GM21825 (cell line): ENCODE data around the gene DENND1A.
"Not testable (repeated sequence)": the region's sequence is repeated elsewhere in the genome, so short reads cannot be mapped to it uniquely, and the experiment has no call there.

Experiments used
- ATAC-seq: cut with Tn5 transposase; IDR thresholded peaks from one replicate; pipeline ENCODE4 v1.9.1; 2021; ENCODE audit warnings: mild to moderate bottlenecking, moderate library complexity; ENCODE audit not compliant: unreplicated experiment

DENND1A gene

DNA sequence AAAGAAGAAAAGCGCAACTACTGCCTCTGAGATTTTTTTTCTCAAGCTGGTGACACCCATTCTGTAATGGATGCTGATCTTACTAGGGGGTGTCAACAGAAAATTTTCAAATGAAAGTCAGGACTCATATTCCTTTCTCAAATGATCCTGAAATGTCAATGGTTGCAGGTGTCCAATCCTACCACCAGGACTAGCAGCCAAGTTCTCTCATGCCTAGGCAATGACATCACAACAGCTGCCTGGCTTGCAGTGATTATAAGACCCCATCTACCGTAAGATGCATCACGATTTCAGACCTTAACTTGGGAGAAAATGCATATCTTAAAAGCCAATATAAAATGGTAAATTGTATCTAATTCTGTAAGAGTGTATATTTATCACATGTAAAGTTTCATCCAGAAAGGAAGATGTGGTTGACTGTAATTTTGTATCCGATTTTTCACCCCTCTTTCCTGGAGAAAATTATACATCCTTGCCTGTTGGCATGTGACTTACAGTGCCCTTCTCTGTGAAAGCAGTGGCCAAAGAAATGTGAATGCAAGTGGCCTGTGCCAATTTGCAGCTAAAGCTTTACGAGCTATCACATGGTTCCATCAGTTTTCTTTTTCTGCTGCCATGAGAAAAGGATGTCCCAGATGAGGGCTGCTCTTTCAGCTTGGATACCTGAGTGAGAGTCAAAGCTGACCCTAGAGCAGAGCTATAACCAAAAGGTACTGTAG, 104.4 kb downstream of the DENND1A start:
- ATAC-seq = no peak

DNA sequence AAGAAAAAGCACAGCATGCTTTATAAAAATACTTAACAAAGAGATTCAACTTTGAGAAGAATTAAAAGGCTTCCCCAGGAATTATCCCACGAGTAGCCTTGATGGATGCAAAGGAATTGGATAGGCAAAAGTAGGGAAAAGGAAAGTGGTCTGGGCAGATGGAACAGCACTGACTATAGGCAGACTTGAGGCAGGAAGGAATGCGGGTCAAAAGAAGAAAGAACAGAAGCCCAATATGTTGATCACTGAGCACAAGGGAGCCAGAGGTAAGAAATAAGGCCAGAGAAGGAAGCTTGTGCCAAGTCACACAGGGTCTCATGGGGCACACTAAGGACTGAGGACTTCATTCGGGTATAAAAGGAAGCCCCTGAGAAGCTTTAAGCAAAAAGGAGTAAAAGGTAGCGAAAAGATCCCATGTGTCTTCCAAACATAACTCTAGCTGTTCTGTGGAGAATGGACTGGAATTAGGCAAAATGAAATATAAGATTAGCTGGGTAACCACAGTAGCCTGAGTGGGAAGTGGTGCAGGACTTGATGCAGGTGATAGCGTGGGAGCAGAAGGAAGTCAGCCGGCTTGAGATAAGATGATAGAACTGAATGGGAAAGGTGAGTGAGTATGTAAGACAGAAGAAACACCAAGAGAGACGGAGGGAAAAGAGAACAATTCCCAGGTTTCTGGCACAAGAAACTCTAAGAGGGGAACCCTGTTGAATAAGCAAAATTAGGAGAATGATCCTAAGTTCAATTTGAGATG, 106.6 kb downstream of the DENND1A start:
- ATAC-seq = no peak

DNA sequence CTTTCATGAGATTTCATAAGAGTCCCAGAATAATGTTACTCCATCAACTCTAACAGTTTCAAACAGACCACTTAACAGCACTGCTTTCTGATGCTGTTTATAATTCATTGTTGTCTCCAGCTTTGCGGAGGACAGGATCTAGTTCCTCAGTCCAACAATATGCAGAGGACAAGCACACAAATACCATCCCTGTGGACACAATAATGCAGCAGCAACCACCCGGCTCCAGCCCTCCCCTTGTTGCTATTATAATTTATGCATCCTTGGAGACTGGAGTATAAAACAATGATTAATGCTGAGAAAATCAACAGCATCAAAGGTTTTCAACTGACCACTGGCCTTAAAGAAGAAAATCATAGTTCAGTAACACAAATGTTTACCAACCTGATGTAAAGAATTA, 108.3 kb downstream of the DENND1A start:
- ATAC-seq = no peak

DNA sequence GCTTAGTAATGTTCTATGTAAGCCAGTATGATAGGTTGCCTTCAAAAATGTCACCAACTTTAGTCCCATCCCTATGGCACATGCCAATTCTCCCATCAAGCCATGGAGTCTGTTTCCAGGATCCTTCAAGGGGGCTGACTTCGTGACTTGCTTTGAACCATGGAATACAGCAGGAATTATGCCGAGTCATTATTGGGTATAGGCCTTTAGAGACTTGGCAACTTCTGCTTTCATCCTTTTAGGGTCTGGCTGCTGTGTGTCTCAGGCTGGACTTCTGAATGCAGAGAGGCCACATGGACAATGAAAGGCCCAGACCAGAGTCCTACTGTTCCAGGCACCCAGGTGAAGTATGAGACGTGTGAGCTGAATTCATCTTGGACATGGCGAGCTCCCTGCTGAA, 109.8 kb downstream of the DENND1A start:
- no peak for ATAC-seq

DNA sequence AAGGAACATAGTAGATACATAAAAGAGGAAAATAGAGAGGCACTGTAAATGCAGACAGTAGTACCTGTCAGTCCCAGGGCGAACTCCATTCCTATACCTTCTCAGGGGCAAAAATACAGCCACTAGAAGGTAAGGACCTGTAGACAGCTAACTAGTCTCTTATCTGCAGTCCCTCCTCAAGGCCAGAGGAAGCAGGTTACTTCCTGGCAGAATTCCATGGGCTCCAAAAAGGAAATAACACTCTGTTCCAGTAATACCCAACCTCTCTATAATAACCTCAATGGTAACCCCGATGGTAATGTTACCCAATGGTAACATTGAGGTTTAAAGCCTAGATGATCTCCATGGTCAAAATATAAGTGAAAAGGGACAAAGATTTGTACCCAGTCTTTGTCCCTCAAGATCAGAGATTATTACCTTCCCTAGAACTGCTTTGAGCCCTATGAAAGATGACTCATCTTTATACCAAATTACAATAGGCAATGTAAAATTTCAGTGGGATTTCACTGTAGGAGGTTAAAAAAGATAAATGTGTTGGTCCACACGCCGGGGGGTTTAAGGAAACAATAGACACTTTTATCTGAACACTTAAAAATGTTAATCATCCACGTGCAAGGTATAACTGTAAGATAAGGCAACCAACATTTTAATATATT, 113.0 kb downstream of the DENND1A start:
- ATAC-seq = no peak

DNA sequence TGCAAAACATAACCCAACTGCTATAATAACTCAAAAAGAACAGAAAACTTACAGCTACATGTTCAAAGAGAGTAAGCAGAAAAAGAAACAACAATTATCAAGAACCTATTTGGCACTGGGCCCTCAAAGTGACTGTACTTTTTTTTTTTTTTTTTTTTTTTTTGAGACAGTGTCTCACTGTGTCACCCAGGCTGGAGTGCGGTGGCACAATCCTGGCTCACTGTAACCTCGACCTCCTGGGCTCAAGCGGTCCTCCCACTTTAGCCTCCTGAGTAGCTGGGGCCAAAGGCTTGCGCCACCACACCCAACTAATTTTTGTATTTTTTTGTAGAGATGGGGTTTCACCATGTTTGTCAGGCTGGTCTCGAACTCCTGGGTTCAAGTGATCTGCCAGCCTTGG, 114.1 kb downstream of the DENND1A start:
- ATAC-seq = not testable (repeated sequence)

DNA sequence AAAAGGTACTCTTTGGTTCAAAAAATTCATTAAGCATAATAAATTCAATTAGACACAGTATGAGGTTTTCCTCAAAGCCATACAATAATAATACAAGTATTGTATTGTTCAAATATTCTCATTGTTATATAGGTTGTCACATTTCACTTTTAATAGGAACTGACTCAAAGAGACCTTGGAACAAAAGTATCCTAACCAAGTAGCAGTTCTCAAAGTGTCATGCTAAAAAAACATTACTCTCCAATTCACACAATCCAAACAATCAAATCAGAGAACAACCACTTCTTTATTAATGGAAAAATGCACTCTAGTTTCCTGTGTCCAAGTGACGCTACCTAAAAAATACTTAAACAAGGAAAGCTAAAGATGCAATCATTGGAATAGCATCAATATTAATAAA, 115.4 kb downstream of the DENND1A start:
- ATAC-seq = no peak

DNA sequence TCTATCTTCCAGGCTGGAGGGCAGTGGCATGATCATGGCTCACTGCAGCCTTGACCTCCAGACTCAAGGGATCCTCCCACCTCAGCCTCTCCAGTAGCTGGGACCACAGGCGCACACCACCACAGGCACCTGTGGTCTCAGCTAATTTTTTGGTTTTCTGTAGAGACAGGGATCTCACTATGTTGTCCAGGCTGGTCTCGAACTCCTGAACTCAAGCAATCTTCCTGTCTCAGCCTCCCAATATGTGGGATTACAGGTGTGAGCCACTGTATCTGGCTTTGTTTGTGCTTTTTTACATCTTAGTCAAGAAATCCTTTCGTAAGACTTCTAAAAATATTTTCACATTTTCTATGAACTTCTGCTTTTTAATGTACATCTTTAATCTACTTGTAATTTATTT, 116.9 kb downstream of the DENND1A start:
- no peak for ATAC-seq

DNA sequence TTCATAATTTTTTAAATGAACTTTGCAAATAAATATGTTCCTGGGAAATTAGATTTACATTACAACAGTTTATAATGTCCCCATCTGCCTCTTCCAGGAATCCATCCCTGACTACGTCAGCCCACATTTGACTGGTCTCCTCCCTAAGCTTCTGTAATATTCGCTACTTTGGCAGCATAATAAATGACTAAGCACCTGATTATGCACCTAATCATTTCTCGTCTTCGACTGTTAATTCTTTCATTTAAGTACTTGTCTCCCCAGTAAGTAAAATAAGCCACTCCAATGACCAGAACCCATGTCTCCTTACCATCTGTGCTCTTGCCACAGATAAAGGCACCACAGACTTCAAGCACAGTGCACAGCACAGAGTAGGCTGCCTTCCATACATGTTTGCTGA, 122.7 kb downstream of the DENND1A start:
- ATAC-seq = no peak

DNA sequence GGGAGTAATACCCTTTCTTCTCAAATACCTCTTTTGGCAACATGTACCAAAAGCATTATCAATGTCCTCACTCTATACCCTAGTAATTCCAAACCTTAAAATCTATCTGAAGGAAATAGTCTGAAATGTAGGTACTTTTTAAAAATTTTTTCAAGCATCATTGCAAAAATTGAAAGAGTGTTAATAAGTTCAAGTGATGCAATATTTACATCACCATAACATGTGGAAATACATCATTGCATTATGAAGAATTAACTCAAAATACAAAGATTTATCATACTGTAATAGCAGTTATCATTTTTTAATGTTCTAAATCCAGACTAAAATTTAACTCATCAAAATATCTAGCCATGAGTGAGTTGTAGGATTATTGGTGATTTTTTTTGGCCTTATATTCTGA, 123.1 kb downstream of the DENND1A start:
- no peak for ATAC-seq

DNA sequence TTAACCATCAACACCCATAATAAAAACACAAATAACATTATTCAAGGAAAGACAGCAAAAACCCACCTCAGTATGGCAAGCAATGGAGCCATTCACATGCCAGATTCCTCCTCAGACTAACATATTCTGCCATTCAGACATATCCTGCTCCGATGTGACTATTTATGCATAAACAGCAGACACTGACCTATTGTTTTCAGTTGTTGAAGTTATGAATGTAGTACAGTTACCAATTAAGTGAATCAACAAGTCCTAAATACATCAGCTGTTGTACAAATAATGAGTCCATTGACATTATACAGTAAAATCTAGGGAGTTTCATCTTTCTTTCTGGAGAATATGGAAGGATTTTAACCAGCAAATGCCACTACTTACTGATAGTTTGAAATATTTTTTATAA, 131.7 kb downstream of the DENND1A start:
- no peak for ATAC-seq

DNA sequence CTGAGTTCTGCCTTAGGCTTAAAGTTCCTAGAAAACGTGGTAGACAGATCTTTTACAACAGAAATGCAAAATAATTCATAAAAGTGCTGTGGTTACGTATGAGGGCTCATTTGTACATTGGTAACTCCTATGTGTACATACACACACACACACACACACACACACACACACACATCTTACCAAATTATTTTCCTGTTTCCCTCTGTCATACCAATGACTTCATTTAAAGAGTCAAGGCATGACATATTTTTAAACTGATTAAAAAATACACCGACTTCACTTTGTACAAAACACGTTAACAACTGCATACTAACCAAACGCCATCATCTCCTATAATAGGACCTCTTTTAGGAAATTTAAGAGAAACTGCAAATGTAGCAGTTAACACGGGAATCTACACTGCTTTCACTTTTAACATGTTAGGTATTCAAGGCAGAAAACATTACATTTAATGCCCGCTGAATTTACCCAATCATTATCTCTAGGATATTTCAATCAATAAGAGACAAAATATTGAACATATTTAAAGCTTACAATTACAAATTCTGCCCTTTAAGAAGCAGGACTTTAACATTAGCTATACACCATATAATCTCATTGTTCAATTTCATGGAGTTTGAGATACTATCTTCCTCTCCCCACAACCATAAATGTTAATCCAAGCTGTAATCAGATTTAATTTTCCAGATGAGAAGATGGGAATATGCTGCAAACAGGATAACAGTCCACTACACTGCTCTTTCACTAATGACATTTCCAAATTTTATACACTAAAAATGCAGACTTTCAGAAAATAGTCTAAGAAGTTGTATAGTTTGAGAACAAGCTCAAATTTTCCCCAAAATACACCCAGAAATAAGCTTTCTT, 133.1 kb downstream of the DENND1A start:
- ATAC-seq = no peak

DNA sequence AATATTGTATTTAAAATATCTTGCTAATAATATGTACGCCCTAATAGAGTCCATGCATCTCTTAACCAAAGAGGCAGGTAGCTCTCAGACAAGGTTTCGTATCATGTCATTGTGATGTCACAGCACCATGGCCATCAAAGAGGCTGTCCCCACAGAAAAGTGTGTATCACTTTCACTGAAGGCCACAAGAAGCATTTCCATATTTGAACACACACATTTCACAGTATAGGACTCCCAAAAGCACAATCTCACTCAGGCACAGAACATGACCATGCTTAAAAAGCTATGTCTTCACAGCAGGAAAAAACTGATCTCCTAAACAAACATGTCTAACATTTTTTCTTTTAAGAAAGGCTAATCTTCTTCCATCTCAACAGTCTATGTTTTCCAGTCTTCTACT, 133.8 kb downstream of the DENND1A start:
- ATAC-seq = no peak

DNA sequence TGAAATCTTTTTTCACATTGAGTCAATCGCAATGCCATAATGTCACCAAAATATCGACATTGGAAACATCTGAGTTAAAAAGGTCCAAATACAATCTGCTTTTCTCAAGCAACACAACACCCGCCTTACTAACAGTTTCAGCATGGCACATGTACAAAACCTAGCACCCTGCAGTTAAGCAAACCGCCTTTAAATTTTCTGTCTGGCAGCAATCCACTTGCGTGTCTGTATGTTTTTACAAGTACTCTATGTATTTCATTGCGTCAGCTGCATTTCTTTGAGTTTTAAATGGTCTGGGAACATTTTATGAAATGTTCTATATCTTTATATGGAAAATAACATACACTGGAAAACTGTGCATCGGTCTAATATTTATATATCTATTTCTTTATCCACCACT, 134.6 kb downstream of the DENND1A start:
- no peak for ATAC-seq

DNA sequence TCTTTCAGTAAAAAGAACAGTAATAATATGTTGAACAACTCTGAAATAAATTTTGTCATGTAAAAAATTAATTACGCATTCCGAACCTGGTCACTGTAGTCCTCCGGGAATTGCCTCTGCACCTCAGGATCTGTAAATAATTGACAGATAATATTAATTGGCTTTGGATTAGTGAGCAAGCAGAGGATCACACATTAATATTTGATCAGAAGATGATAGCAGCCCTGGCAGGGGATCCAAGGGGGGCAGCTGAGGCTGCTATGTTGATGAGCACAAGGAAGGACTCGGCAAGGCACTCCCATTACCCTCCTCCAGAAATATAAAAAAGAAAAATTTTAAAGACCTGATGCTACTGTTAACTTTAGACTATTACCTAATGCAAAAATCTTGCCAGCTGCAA, 137.4 kb downstream of the DENND1A start:
- ATAC-seq = no peak

DNA sequence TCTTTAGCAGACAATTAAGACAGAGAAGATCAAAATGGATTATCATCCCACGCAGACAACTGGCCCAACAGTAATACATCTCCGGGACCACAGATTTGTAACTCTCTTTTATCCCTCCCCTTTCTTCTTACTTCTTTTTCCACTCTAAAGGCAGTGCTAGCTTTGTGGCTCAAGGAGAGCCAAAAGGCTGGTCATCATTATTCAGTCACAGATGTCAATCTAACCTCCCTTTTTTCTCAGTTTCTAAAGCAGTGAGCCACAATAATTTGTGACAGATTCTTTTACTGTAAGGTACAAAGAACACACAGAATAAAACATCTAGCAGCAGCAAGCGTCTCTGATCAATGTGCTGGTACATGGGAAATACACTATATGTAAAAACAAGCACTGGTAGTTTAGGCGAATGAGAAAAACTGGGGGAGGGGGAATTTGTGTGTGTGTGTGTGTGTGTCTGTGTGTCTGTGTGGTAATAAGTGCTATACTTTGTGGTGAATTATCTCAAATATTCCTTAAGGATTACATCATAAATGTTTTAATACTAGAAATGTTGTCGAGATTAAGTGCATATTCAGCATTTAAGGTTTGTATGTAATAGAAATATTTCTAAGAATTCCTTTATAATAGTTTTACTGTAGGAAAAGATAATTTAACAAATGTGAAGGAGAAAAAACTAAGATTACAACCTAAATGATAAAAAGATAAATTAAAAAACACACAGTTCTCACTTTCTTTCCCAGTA, 140.2 kb downstream of the DENND1A start:
- no peak for ATAC-seq

DNA sequence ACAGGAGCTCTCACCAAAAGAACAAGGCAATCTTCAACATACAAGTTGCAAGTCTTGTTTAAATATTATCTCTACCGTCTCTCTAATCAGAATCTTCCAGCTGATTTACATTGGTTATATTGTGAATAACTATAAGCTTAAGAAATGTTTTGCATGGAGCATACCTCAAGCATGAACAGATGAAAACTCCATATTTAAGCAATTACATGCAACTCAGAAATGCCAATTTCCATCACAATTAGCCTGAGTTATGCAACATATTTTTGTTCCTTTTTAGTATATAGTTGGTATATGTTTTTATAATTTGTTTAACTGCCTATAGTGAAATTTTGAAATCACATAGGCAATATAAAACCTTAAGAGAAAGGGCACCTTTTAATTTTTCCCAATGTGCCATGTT, 142.5 kb downstream of the DENND1A start:
- ATAC-seq = no peak

DNA sequence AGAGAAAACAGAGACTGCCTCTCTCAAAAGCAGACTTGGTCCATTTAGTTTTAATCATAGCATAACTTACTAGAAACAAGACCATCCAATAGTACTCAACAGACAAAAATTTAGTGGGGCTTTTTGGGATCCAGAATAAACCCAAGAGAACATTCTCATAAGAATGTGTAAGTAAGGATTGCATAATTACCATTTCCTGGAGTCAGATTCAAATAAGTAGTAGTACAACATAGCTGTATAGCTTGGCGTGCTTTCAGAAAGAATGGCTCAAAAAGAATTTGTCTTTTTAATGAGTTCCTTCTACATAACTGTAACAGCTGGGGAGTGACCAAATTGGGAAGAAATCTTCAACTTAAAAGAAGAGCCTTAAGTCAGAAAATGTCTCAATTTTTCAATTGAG, 145.4 kb downstream of the DENND1A start:
- ATAC-seq = no peak

DNA sequence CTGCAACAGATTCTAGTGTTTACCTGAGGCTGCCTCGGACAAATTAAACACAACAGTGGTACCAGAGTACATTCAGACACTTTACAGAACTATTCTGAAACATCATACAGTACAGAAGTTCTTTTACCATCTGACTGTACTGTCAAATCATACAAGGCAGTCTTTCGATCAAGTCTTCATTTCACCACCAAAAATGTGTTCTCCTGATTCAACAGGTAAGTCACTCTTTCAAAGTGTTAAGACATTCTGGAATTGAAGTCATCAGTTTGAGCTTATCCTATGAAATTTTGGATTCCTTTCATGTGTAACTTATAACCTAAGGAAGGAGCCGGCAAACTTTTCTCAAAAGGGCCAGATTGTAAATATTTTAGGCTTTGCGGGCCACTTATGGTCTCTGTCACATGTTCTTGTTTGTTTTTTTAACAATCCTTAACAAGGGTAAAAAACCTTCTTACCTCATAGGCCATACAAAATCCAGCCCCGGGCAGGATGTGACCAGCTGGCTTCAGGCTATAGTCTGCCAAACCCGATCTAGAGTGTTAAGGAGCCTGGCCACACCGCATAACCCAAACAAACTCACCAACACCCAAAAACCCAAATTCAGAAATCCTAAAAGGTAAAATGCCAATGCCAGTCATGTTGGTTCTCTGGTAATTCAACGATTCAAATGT, 151.6 kb downstream of the DENND1A start:
- ATAC-seq = no peak
